GM19372 (cell line): ENCODE measurements around the gene TARP.
"Not testable (repeated sequence)": the region's sequence is repeated elsewhere in the genome, so short reads cannot be mapped to it uniquely, and the experiment has no call there.

Source experiments
- ATAC-seq: cut with Tn5 transposase; IDR thresholded peaks from one replicate; pipeline ENCODE4 v1.9.1; 2021; ENCODE audit warnings: mild to moderate bottlenecking, low read depth, moderate library complexity; ENCODE audit not compliant: unreplicated experiment

The TARP gene

GRCh38 chr7:38264602-38265001, 8.8 kb downstream of the TARP start:
- ATAC-seq, result not testable (repeated sequence)

- ATAC-seq, result not testable (repeated sequence)
Measured at GRCh38 chr7:38263274-38263673, 10.2 kb downstream of the TARP start.

- no peak for ATAC-seq
Measured at GRCh38 chr7:38262545-38262944, 10.9 kb downstream of the TARP start.

DNA sequence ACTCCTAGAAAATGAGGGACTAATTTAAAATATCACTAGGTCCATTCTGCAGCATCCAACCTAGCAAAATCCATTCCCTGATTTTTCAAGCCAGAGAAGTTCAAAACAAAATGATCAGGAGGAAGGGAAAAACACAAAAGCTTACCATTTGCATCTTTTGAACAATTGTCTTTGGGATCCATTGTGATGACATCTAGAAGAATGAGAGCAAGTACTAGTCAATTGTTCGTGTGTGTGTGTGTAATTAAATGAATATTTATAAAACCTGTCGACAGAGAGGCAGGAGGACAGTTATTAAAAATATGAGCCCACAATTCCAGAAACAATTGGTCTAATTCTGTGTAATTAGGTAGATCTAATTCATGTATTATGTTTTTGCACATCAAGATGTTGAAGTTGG, 11.4 kb downstream of the TARP start:
- not testable (repeated sequence) for ATAC-seq

DNA sequence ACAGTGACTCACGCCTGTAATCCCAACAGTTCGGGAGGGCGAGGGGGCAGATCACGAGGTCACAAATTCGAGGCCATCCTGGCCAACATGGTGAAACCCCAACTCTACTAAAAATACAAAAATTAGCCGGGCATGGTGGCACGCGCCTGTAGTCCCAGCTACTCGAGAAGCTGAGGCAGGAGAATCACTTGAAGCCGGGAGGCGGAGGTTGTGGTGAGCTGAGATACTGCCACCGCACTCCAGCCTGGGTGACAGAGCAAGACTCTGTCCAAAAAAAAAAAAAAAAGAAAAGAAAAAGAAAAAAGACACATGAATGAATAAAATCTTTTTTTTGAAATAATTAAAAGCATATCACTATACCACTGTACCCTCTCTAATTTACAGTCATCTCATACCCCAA, 11.8 kb downstream of the TARP start:
- not testable (repeated sequence) for ATAC-seq

DNA sequence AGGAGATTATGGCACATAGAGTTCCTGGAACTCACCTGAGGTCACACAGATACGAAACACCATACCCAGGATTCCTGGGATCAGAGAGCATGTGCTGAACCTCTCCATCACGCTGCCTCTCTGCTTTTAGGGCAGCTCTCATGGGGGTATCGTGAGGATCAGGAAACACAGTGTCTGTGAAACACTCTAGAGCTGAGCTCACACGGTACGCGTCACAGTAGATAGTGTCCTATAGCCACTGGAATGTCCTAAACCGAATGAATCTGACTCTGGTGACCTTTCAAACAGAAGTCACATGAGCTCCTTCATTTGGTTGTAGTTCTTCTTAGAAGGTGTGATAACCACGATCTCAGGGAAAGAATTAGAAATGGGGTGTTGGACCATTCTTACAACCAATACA, 14.3 kb downstream of the TARP start:
- ATAC-seq, result not testable (repeated sequence)

DNA sequence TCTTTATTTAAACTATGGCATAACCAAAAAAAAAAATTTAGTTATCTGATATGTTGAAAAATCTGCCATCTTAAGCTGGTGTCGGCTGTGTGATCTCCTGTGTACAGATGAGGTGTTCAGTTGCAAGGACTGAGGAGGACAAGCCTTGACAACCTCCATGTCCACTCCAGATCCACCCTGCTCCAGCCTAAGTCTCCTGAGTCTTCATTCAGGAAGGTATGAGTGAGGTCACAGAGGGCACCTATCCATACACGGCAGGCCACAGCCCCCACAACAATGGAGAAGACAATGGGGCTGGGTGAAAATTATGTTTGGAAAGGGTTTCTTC, 16.1 kb downstream of the TARP start:
- ATAC-seq, result no peak

- peak; percentile 97 for ATAC-seq
Measured at GRCh38 chr7:38249849-38250248, 23.6 kb downstream of the TARP start.

DNA sequence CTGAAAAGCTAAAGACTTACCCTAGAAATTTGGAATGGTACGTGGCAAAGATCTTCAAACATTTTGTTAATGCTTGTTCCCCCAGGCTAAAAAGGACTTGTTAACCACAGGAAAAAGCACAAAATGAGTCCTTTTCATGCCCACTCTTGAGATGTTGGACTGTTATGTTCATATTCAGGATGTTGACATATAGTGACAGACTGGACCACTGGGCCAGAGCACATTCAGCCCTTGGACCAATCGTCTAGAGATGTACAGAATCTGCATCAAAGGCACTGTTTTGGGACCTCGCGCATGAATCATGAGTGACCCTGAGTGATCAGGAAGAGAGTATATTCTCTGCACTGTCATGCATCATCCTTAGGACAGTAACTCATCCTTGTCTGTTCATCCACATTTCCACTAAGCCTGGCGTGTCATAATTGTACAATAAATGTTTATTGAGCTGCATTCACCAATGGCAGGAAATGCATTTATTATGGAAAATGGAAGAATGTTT, 25.3 kb downstream of the TARP start:
- no peak for ATAC-seq

GRCh38 chr7:38245409-38245977, 27.9 kb downstream of the TARP start:
- no peak for ATAC-seq

- ATAC-seq, result no peak
Measured at GRCh38 chr7:38244516-38244915, 28.9 kb downstream of the TARP start.

GRCh38 chr7:38243345-38243744, 30.1 kb downstream of the TARP start:
- ATAC-seq, result not testable (repeated sequence)

DNA sequence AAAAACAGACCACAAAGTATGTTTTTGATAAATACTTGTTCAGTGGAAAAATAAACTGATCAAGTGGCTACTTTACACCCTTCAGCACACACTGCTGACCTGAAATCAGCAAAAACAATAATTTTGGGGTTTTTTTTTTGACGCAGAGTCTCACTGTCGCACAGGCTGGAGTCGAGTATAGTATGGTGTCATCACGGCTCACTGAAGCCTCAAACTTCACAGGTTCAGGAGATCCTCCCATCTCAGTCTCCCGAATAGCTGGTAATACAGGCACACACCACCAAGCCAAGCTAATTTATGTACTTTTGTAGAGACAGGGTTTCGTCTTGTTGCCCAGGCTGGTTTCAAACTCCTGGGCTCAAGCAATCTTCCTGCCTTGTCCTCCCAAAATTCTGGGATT, 30.6 kb downstream of the TARP start:
- no peak for ATAC-seq

- no peak for ATAC-seq
Measured at GRCh38 chr7:38241071-38241470, 32.4 kb downstream of the TARP start.

DNA sequence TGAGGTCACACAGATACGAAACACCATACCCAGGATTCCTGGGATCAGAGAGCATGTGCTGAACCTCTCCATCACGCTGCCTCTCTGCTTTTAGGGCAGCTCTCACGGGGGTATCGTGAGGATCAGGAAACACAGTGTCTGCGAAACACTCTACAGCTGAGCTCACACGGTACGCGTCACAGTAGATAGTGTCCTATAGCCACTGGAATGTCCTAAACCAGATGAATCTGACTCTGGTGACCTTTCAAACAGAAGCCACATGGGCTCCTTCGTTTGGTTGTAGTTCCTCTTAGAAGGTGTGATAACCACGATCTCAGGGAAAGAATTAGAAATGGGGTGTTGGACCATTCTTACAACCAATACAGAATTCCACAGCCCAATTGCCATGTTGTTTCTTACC, 34.3 kb downstream of the TARP start:
- not testable (repeated sequence) for ATAC-seq

DNA sequence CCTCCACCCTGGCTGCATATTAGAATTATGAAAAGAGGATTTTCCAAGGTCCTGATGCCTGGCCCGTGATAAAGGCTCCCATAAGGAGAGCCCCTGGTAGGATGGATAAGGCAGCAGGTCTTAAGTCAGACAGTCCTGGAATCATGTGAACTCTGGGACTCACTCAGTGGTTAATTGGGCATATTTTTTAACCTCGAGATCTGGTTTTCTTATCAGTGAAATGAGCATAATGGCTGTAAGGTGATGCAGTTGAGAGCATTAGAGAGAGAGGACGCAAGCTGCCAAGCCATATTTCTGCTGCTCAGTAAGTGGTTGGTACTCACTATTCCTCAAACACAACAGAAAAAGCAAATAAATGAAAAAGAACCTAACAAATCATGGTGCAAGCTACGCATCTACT, 37.8 kb downstream of the TARP start:
- ATAC-seq, result no peak

GRCh38 chr7:38234759-38235158, 38.7 kb downstream of the TARP start:
- ATAC-seq, result not testable (repeated sequence)

GRCh38 chr7:38232502-38233366, 40.7 kb downstream of the TARP start:
- peak; percentile 85 for ATAC-seq

- ATAC-seq, result no peak
Measured at GRCh38 chr7:38229884-38230642, 43.4 kb downstream of the TARP start.

DNA sequence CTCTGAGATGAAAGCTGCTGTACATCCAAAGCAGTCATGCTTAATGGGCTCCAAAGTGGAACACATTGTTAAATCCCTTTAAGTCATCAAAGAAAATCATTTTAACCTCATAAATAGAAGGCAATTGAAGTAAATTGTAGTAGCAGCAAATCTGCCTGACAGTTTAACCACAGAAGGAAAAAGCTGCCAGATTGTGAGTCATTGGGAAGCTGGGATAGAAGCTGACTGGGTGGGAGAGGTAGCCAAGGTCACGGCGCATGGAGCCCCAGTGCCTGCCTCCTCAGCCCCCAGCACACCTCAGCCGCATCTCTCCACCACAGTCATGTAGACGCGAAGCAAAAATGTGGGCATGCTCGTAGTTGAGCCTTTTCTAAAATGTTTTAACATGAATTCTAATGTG, 44.0 kb downstream of the TARP start:
- no peak for ATAC-seq

DNA sequence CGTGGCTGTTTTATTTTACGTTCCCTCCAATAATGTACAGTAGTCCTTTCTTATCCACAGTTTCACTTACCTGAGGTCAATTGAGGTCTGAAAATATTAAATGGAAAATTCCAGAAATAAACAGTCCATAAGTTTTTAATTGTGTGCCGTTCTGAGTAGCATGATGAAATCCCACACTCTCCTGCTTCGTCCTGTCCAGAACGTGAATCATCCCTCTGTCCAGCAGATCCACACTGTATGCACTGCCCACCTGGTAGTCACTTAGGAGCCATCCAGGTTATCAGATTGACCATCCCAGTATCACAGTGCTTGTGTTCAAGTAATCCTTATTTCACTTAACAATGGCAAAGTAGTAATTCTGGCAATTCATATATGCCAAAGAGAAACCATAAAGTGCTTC, 49.0 kb downstream of the TARP start:
- no peak for ATAC-seq
